Coronary artery (tissue), 2 donors: Measurements from ENCODE around the gene DPP10.

Experiments
- DNase-seq: peaks from one replicate; pipeline ENCODE4 v3.0.0-alpha.2; 2017; ENCODE audit warnings: low spot score
- H3K27ac ChIP-seq, 2 donors: fragments of 200-600 bp; sonication (generic); one replicate each; pipeline ENCODE4 v1.5.1; 2016 to 2019
- H3K4me3 ChIP-seq: fragments of 200-600 bp; sonication (generic); 2 replicates; pipeline ENCODE4 v1.5.1; 2016; ENCODE audit warnings: mild to moderate bottlenecking, moderate library complexity
- CTCF ChIP-seq: fragments of 200-600 bp; sonication (generic); IDR thresholded peaks from one replicate; pipeline ENCODE4 v1.5.1; 2019; ENCODE audit warnings: antibody characterized with exemption

The DPP10 gene

GRCh38 chr2:115163572-115163971, 721.1 kb downstream of the DPP10 start:
- no peak for DNase-seq
- no peak overlapping the region for H3K4me3 ChIP-seq
- no peak for TF ChIP-seq CTCF
- no peak overlapping the region for H3K27ac ChIP-seq

GRCh38 chr2:115165529-115166109, 723.2 kb downstream of the DPP10 start:
- Histone ChIP-seq H3K27ac (no peak overlapping the region), H3K4me3 (no peak overlapping the region)
- TF ChIP-seq CTCF, result no peak
- DNase-seq, result no peak

GRCh38 chr2:115168457-115168856, 726.0 kb downstream of the DPP10 start:
- DNase-seq, result no peak
- H3K4me3 ChIP-seq, result no peak overlapping the region
- no peak for TF ChIP-seq CTCF
- no peak overlapping the region for H3K27ac ChIP-seq

DNA sequence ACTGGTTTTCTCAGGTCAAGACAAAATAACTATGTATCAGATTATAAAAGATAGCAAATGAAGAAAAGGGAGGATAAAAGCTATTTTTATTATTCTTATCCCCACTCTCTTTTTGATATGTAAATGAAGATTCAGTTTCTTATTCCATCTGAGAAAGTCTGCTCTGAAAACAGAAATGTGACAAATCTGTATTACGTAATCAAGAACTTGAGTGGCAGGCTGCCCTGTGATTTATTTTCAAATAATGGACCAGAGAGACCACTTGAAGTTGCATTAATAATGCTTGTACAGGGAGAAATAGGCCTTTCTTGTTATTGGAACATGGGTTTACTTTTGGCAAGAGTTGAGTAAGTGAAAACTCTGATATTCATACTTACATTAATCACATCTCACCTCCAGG, 727.4 kb downstream of the DPP10 start:
- DNase-seq, result no peak
- no peak overlapping the region for H3K4me3 ChIP-seq
- no peak for TF ChIP-seq CTCF
- H3K27ac ChIP-seq, result no peak overlapping the region

DNA sequence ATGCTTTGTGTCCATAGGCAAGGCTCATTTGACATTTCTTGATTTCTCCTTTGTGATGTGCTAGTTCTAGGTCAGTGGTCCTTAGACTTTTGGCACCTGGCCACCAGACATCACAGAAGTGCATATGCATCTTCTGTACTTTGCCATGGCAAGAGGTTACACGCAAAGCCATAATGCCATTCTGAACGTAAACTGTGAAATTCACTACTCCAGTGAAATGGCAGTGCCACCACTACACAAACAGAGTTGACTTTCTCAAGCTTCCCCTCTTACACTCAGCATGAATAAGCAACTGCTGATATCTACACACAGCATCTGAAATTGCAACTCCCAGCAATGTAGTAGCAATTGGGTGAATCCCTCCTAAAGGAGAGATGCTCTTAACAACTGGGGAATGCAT, 729.3 kb downstream of the DPP10 start:
- Histone ChIP-seq H3K4me3 (no peak overlapping the region), H3K27ac (no peak overlapping the region)
- no peak for DNase-seq
- no peak for TF ChIP-seq CTCF

- no peak for DNase-seq
- TF ChIP-seq CTCF, result no peak
- Histone ChIP-seq H3K27ac (no peak overlapping the region), H3K4me3 (no peak overlapping the region)
Measured at GRCh38 chr2:115174651-115175050, 732.2 kb downstream of the DPP10 start.

- TF ChIP-seq CTCF, result no peak
- DNase-seq, result no peak
Measured at GRCh38 chr2:115183144-115183543, 740.7 kb downstream of the DPP10 start.

More at GRCh38 chr2:115183144-115183543, 740.7 kb downstream of the DPP10 start:
- no peak overlapping the region for H3K27ac ChIP-seq
- no peak overlapping the region for H3K4me3 ChIP-seq
